Brain microvascular endothelial cell (primary cell): Measurements from ENCODE around the gene BTG4.

Experiments
- DNase-seq: peaks from one replicate; pipeline ENCODE4 v3.0.0-alpha.2; 2020
- H3K27ac ChIP-seq: fragments of 250-450 bp; sonication (Bioruptor Pico); 2 replicates; pipeline ENCODE4 v1.5.1; 2020; ENCODE audit warnings: mild to moderate bottlenecking, moderate library complexity
- H3K27me3 ChIP-seq: fragments of 250-450 bp; sonication (Bioruptor Pico); replicated peaks from 2 replicates; pipeline ENCODE4 v1.5.1; 2020; ENCODE audit warnings: mild to moderate bottlenecking
- H3K36me3 ChIP-seq: fragments of 250-450 bp; sonication (Bioruptor Pico); replicated peaks from 2 replicates; pipeline ENCODE4 v1.5.1; 2020; ENCODE audit warnings: mild to moderate bottlenecking
- H3K4me3 ChIP-seq: 2 replicates; pipeline ENCODE4 v1.5.1; 2011; ENCODE audit warnings: low read depth, mild to moderate bottlenecking, control low read depth, low read length, moderate library complexity
- CTCF ChIP-seq: IDR thresholded peaks from 2 replicates; pipeline ENCODE4 v1.5.1; 2011; ENCODE audit warnings: low read depth, mild to moderate bottlenecking, moderate library complexity, low read length, control low read depth, inconsistent platforms; ENCODE audit errors: missing control alignments
- in situ Hi-C: cut with HindIII; loops from 2 replicates; pipeline ENCODE4 v1.10.0; 2017; ENCODE audit warnings: low sequenced_read_pairs, low pct_ligation_motif_present

The BTG4 gene

GRCh38 chr11:111456086-111456858, 55.9 kb downstream of the BTG4 start:
- H3K27me3 ChIP-seq, result no peaks in the 10 kb centered on the region
- in situ Hi-C loops, result no loop called here
- no peak overlapping the region for H3K27ac ChIP-seq
- H3K36me3 ChIP-seq, result no peaks in the 10 kb centered on the region
- TF ChIP-seq CTCF, result no peak
- no peak for DNase-seq
- no peak overlapping the region for H3K4me3 ChIP-seq

GRCh38 chr11:111455291-111456085, 56.7 kb downstream of the BTG4 start:
- in situ Hi-C loops, result no loop called here
- H3K36me3 ChIP-seq, result no peaks in the 10 kb centered on the region
- no peaks in the 10 kb centered on the region for H3K27me3 ChIP-seq
- no peak for DNase-seq
- H3K4me3 ChIP-seq, result no peak overlapping the region
- no peak overlapping the region for H3K27ac ChIP-seq
- TF ChIP-seq CTCF, result no peak

- peak; percentile 49 for DNase-seq
- in situ Hi-C loops, result no loop called here
- TF ChIP-seq CTCF, result peak; percentile 70
- Histone ChIP-seq H3K27me3 (no peaks in the 10 kb centered on the region), H3K27ac (no peak overlapping the region), H3K36me3 (no peaks in the 10 kb centered on the region), H3K4me3 (no peak overlapping the region)
These were observed 57.5 kb downstream of the BTG4 start for GRCh38 chr11:111454561-111455192.

GRCh38 chr11:111452817-111453552, 59.2 kb downstream of the BTG4 start:
- Histone ChIP-seq H3K27ac (no peak overlapping the region), H3K27me3 (no peaks in the 10 kb centered on the region), H3K36me3 (no peaks in the 10 kb centered on the region), H3K4me3 (no peak overlapping the region)
- no peak for DNase-seq
- in situ Hi-C loops, result no loop called here
- no peak for TF ChIP-seq CTCF

- H3K27me3 ChIP-seq, result no peaks in the 10 kb centered on the region
- H3K4me3 ChIP-seq, result no peak overlapping the region
- in situ Hi-C loops, result no loop called here
- DNase-seq, result peak; percentile 16
- TF ChIP-seq CTCF, result no peak
- H3K27ac ChIP-seq, result no peak overlapping the region
- no peaks in the 10 kb centered on the region for H3K36me3 ChIP-seq
These were observed 60.0 kb downstream of the BTG4 start for GRCh38 chr11:111452146-111452545.
